ENCODE measurements around the gene HORMAD2.

GRCh38 chr22:30196141-30196879, 116.0 kb downstream of the HORMAD2 start:
- TF ChIP-seq CTCF (IDR thresholded peaks at IDR 0.05), result no peak
- TF ChIP-seq EP300 (IDR thresholded peaks at IDR 0.05), result no peak
